GM12878 (cell line): ENCODE data around the gene PSMC4.

ENCODE experiments used
- CBX5 ChIP-seq: sonication (generic); IDR thresholded peaks from 2 replicates; pipeline ENCODE4 v1.6.1; 2016; ENCODE audit warnings: low read depth, moderate library complexity, mild to moderate bottlenecking, inconsistent platforms
- CHD2 ChIP-seq: IDR thresholded peaks from 2 replicates; pipeline ENCODE4 v1.6.1; 2011; ENCODE audit warnings: low read depth, low read length, improper control_type of control experiment, borderline replicate concordance
- POLR2AphosphoS5 ChIP-seq: IDR thresholded peaks from 2 replicates; pipeline ENCODE4 v1.6.1; 2011; ENCODE audit warnings: mild to moderate bottlenecking, low read length, inconsistent platforms
- SMC3 ChIP-seq: IDR thresholded peaks from 2 replicates; pipeline ENCODE4 v1.6.1; 2011; ENCODE audit warnings: low read length, improper control_type of control experiment, borderline replicate concordance
- SP1 ChIP-seq: IDR thresholded peaks from one replicate; pipeline ENCODE4 v1.6.1; 2011; ENCODE audit warnings: low read depth, low read length
- TAF1 ChIP-seq: IDR thresholded peaks from 2 replicates; pipeline ENCODE4 v1.6.1; 2011; ENCODE audit warnings: mild to moderate bottlenecking, low read depth, low read length, borderline replicate concordance
- ZNF24 ChIP-seq: fragments of 450-650 bp; IDR thresholded peaks from 2 replicates; pipeline ENCODE4 v1.6.1; 2017; ENCODE audit warnings: antibody characterized with exemption, mild to moderate bottlenecking
- TF ChIP-seq, protein P1 (sequence below), 3 experiments: IDR thresholded peaks in 2 of 3; conservative IDR thresholded peaks in 1 of 3; 2 replicates each; pipeline ENCODE4 v1.5.1; 2011; ENCODE audit warnings: low read depth in 3 of 3, low read length in 3 of 3, mild to moderate bottlenecking in 3 of 3, control low read depth in 2 of 3, moderate library complexity in 2 of 3, inconsistent platforms in 1 of 3, mixed read lengths in 1 of 3; ENCODE audit not compliant: control insufficient read depth in 2 of 3, insufficient read depth in 1 of 3; ENCODE audit errors: extremely low read depth in 1 of 3
- TF ChIP-seq, protein P2 (sequence below): fragments of 450-650 bp; IDR thresholded peaks from 2 replicates; pipeline ENCODE4 v1.6.1; 2017; ENCODE audit warnings: mild to moderate bottlenecking, moderate library complexity

DNA sequence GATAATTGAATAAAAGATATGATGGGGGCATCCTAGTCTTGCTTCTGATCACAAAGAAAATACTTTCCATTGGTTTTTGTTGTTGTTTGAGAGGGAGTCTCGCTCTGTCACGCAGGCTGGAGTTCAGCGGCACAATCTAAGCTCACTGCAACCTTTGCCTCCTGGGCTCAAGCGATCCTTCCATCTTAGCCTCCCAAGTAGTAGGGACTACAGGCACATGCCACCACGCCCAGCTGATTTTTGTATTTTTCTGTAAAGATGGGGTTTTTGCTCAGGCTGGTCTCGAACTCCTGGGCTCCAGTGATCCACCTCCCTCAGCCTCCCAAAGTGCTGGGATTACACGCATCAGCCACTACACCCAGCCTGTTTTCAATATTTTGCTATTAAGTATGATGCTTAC is 17.1 kb upstream of the PSMC4 start:
- TF ChIP-seq SP1 (no peak), TAF1 (no peak), SMC3 (no peak), POLR2AphosphoS5 (no peak), CHD2 (no peak), CBX5 (no peak), ZNF24 (no peak)
- TF ChIP-seq, protein P1, sequence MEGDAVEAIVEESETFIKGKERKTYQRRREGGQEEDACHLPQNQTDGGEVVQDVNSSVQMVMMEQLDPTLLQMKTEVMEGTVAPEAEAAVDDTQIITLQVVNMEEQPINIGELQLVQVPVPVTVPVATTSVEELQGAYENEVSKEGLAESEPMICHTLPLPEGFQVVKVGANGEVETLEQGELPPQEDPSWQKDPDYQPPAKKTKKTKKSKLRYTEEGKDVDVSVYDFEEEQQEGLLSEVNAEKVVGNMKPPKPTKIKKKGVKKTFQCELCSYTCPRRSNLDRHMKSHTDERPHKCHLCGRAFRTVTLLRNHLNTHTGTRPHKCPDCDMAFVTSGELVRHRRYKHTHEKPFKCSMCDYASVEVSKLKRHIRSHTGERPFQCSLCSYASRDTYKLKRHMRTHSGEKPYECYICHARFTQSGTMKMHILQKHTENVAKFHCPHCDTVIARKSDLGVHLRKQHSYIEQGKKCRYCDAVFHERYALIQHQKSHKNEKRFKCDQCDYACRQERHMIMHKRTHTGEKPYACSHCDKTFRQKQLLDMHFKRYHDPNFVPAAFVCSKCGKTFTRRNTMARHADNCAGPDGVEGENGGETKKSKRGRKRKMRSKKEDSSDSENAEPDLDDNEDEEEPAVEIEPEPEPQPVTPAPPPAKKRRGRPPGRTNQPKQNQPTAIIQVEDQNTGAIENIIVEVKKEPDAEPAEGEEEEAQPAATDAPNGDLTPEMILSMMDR (IDR thresholded peaks at IDR 0.05 in 2 of 3, conservative IDR thresholded peaks at IDR 0.05 in 1 of 3; ENCODE audit: control insufficient read depth in 2 of 3, extremely low read depth in 1 of 3, insufficient read depth in 1 of 3, low read depth in 3 of 3, low read length in 3 of 3), result no peak
- TF ChIP-seq, protein P2, sequence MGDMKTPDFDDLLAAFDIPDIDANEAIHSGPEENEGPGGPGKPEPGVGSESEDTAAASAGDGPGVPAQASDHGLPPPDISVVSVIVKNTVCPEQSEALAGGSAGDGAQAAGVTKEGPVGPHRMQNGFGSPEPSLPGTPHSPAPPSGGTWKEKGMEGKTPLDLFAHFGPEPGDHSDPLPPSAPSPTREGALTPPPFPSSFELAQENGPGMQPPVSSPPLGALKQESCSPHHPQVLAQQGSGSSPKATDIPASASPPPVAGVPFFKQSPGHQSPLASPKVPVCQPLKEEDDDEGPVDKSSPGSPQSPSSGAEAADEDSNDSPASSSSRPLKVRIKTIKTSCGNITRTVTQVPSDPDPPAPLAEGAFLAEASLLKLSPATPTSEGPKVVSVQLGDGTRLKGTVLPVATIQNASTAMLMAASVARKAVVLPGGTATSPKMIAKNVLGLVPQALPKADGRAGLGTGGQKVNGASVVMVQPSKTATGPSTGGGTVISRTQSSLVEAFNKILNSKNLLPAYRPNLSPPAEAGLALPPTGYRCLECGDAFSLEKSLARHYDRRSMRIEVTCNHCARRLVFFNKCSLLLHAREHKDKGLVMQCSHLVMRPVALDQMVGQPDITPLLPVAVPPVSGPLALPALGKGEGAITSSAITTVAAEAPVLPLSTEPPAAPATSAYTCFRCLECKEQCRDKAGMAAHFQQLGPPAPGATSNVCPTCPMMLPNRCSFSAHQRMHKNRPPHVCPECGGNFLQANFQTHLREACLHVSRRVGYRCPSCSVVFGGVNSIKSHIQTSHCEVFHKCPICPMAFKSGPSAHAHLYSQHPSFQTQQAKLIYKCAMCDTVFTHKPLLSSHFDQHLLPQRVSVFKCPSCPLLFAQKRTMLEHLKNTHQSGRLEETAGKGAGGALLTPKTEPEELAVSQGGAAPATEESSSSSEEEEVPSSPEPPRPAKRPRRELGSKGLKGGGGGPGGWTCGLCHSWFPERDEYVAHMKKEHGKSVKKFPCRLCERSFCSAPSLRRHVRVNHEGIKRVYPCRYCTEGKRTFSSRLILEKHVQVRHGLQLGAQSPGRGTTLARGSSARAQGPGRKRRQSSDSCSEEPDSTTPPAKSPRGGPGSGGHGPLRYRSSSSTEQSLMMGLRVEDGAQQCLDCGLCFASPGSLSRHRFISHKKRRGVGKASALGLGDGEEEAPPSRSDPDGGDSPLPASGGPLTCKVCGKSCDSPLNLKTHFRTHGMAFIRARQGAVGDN, result no peak
